H9 (cell line): ENCODE data around the gene OR10P1. TPM values are rescaled to one million over a fixed set of nuclear protein-coding genes. Genes with fewer than 3 reads are reported as not detected.

ENCODE experiments used
- DNase-seq: peaks from one replicate; pipeline ENCODE4 v3.0.0-alpha.2; 2017
- H2AFZ ChIP-seq: one replicate; pipeline ENCODE4 v1.6.1; 2013; ENCODE audit warnings: mild to moderate bottlenecking, low read length, control low read depth, moderate library complexity
- H2AK5ac ChIP-seq: 2 replicates; pipeline ENCODE4 v1.6.1; 2013; ENCODE audit warnings: low read length, control low read depth, mixed read lengths; ENCODE audit not compliant: insufficient read length
- H2BK120ac ChIP-seq: one replicate; pipeline ENCODE4 v1.6.1; 2013; ENCODE audit warnings: low read depth, mild to moderate bottlenecking, low read length, control low read depth, inconsistent platforms; ENCODE audit not compliant: poor library complexity, severe bottlenecking
- H2BK12ac ChIP-seq: 2 replicates; pipeline ENCODE4 v1.6.1; 2013; ENCODE audit warnings: low read length, control low read depth, mixed read lengths, low read depth; ENCODE audit not compliant: insufficient read length
- H2BK15ac ChIP-seq: 2 replicates; pipeline ENCODE4 v1.6.1; 2013; ENCODE audit warnings: low read depth, low read length, control low read depth
- H2BK20ac ChIP-seq: one replicate; pipeline ENCODE4 v1.6.1; 2013; ENCODE audit warnings: low read depth, mild to moderate bottlenecking, low read length, control low read depth, inconsistent platforms; ENCODE audit not compliant: poor library complexity, severe bottlenecking
- H2BK5ac ChIP-seq: 2 replicates; pipeline ENCODE4 v1.6.1; 2013; ENCODE audit warnings: low read length, control low read depth, mixed read lengths; ENCODE audit not compliant: insufficient read length
- H3K14ac ChIP-seq: 2 replicates; pipeline ENCODE4 v1.6.1; 2013; ENCODE audit warnings: low read length, control low read depth; ENCODE audit not compliant: insufficient read depth
- H3K18ac ChIP-seq: 2 replicates; pipeline ENCODE4 v1.6.1; 2013; ENCODE audit warnings: low read depth, mild to moderate bottlenecking, mixed read lengths, low read length, control low read depth; ENCODE audit not compliant: insufficient read length
- H3K23ac ChIP-seq: 2 replicates; pipeline ENCODE4 v1.6.1; 2013; ENCODE audit warnings: low read length, control low read depth, mixed read lengths, low read depth; ENCODE audit not compliant: insufficient read length
- H3K23me2 ChIP-seq: 2 replicates; pipeline ENCODE4 v1.6.1; 2013; ENCODE audit warnings: low read depth, mild to moderate bottlenecking, mixed read lengths, low read length, control low read depth; ENCODE audit not compliant: insufficient read length, poor library complexity, severe bottlenecking
- H3K27ac ChIP-seq: 2 replicates; pipeline ENCODE4 v1.5.1; 2013; ENCODE audit warnings: low read length, control low read depth, mixed read lengths, low read depth; ENCODE audit not compliant: insufficient read length
- H3K27me3 ChIP-seq: 2 replicates; pipeline ENCODE4 v1.6.1; 2013; ENCODE audit warnings: low read length, control low read depth, inconsistent platforms; ENCODE audit not compliant: insufficient read depth
- H3K4ac ChIP-seq: 2 replicates; pipeline ENCODE4 v1.6.1; 2013; ENCODE audit warnings: low read depth, mild to moderate bottlenecking, control low read depth, inconsistent platforms, low read length, moderate library complexity
- H3K4me1 ChIP-seq: 2 replicates; pipeline ENCODE4 v1.6.1; 2013; ENCODE audit warnings: low read length, control low read depth, inconsistent platforms; ENCODE audit not compliant: insufficient read depth
- H3K4me2 ChIP-seq: 2 replicates; pipeline ENCODE4 v1.6.1; 2013; ENCODE audit warnings: low read length, control low read depth, mixed read lengths; ENCODE audit not compliant: insufficient read length, insufficient read depth
- H3K56ac ChIP-seq: 2 replicates; pipeline ENCODE4 v1.6.1; 2013; ENCODE audit warnings: low read depth, mild to moderate bottlenecking, mixed read lengths, low read length, control low read depth; ENCODE audit not compliant: insufficient read length
- H3K79me1 ChIP-seq: 2 replicates; pipeline ENCODE4 v1.6.1; 2013; ENCODE audit warnings: low read depth, mild to moderate bottlenecking, moderate library complexity, low read length, control low read depth, inconsistent platforms; ENCODE audit not compliant: insufficient read depth, poor library complexity, severe bottlenecking
- H3K79me2 ChIP-seq: 2 replicates; pipeline ENCODE4 v1.6.1; 2013; ENCODE audit warnings: low read length, control low read depth, inconsistent platforms; ENCODE audit not compliant: insufficient read depth
- H3K9ac ChIP-seq: 2 replicates; pipeline ENCODE4 v1.6.1; 2013; ENCODE audit warnings: low read length, control low read depth, mixed read lengths; ENCODE audit not compliant: insufficient read length; ENCODE audit errors: extremely low read depth
- H3K9me3 ChIP-seq: one replicate; pipeline ENCODE4 v1.6.1; 2013; ENCODE audit warnings: low read depth, low read length, inconsistent platforms; ENCODE audit not compliant: control insufficient read depth
- H3T11ph ChIP-seq: one replicate; pipeline ENCODE4 v1.6.1; 2013; ENCODE audit warnings: mild to moderate bottlenecking, low read length, control low read depth, inconsistent platforms
- H4K20me1 ChIP-seq: one replicate; pipeline ENCODE4 v1.6.1; 2013; ENCODE audit not compliant: control insufficient read depth, insufficient read length, insufficient read depth
- H4K5ac ChIP-seq: 2 replicates; pipeline ENCODE4 v1.6.1; 2013; ENCODE audit warnings: low read depth, mild to moderate bottlenecking, mixed read lengths, low read length, control low read depth; ENCODE audit not compliant: insufficient read length
- H4K8ac ChIP-seq: replicated peaks from 2 replicates; pipeline ENCODE4 v1.6.1; 2013; ENCODE audit warnings: low read length, control low read depth, mixed read lengths, low read depth; ENCODE audit not compliant: insufficient read length
- H4K91ac ChIP-seq: 2 replicates; pipeline ENCODE4 v1.6.1; 2013; ENCODE audit warnings: low read depth, mild to moderate bottlenecking, moderate library complexity, mixed read lengths, low read length, control low read depth; ENCODE audit not compliant: insufficient read length
- H3K27ac Mint-ChIP-seq, 3 experiments: 2 replicates in 2 of 3; 3 replicates in 1 of 3; pipeline ENCODE4 v1.8.0; 2020 to 2021; ENCODE audit warnings: mixed read lengths in 3 of 3, mild to moderate bottlenecking in 1 of 3, moderate library complexity in 1 of 3
- H3K27me3 Mint-ChIP-seq: 2 replicates; pipeline ENCODE4 v1.8.0; 2021; ENCODE audit warnings: low read depth, mild to moderate bottlenecking, moderate library complexity, mixed read lengths
- H3K36me3 Mint-ChIP-seq, 3 experiments: 2 replicates in 2 of 3; 3 replicates in 1 of 3; pipeline ENCODE4 v1.8.0; 2020 to 2021; ENCODE audit warnings: low read depth in 3 of 3, mixed read lengths in 3 of 3; ENCODE audit not compliant: insufficient read depth in 1 of 3
- H3K4me1 Mint-ChIP-seq, 2 experiments: 2 replicates each; pipeline ENCODE4 v1.8.0; 2020; ENCODE audit warnings: mixed read lengths in 2 of 2
- H3K4me3 Mint-ChIP-seq, 2 experiments: 2 replicates in 1 of 2; 3 replicates in 1 of 2; pipeline ENCODE4 v1.8.0; 2020 to 2021; ENCODE audit warnings: mild to moderate bottlenecking in 2 of 2, mixed read lengths in 2 of 2, moderate library complexity in 1 of 2
- H3K9me3 Mint-ChIP-seq, 2 experiments: 2 replicates in 1 of 2; 3 replicates in 1 of 2; pipeline ENCODE4 v1.8.0; 2020; ENCODE audit warnings: mild to moderate bottlenecking in 2 of 2, mixed read lengths in 2 of 2, moderate library complexity in 1 of 2
- CTCF ChIP-seq: fragments of 200-600 bp; sonication (generic); conservative IDR thresholded peaks from 3 replicates; pipeline ENCODE4 v1.8.0; 2021; ENCODE audit warnings: antibody characterized with exemption, mild to moderate bottlenecking
- WGBS: extraction: QIAGEN DNeasy Blood & Tissue Kit; methylation state at CpG from one replicate; pipeline ENCODE4 v1.1.7; 2013; ENCODE audit warnings: missing lambda C conversion rate, low lambda C conversion rate, mixed read lengths; ENCODE audit not compliant: insufficient read length; ENCODE audit errors: extremely low coverage; 5-methylcytosine and 5-hydroxymethylcytosine counted together
- total RNA-seq: library from RNA; stranded (reverse); gene quantifications from 2 replicates; pipeline ENCODE4 v1.2.1, GENCODE V29; 2021

Gene OR10P1
- total RNA-seq, 1 experiment from 2014 or later, result not detected

GRCh38 chr12:55682087-55682796 lies 45.5 kb downstream of the OR10P1 start:
- peak overlapping the region; percentile 64 to 70; a peak in 4 of 5 replicates for H3K4me3 Mint-ChIP-seq

More at GRCh38 chr12:55682087-55682796, 45.5 kb downstream of the OR10P1 start:
- Histone ChIP-seq H2BK20ac (no peak overlapping the region), H2BK12ac (no peak overlapping the region), H2BK15ac (no peak overlapping the region), H3T11ph (no peak overlapping the region), H2AFZ (no peak overlapping the region), H2BK5ac (no peak overlapping the region), H3K79me1 (no peaks in the 10 kb centered on the region), H3K79me2 (no peaks in the 10 kb centered on the region), H3K18ac (no peak overlapping the region), H3K23me2 (no peaks in the 10 kb centered on the region), H3K14ac (no peak overlapping the region), H4K20me1 (no peaks in the 10 kb centered on the region), H2BK120ac (no peak overlapping the region), H3K56ac (no peak overlapping the region), H4K5ac (no peak overlapping the region), H4K91ac (no peak overlapping the region), H3K4me1 (no peaks in the 10 kb centered on the region), H3K23ac (no peak overlapping the region), H2AK5ac (no peak overlapping the region), H3K9ac (no peak overlapping the region), H4K8ac (no peak overlapping the region), H3K9me3 (no peaks in the 10 kb centered on the region), H3K27ac (no peak overlapping the region), H3K27me3 (no peaks in the 10 kb centered on the region), H3K4ac (no peak overlapping the region), H3K4me2 (no peak overlapping the region)
- Mint-ChIP-seq H3K4me1 (peaks cover 20 to 21% of the 10 kb centered on the region in 2 experiments), H3K27me3 (peaks cover 1% of the 10 kb centered on the region; the same call in 1 of the 2 replicates), H3K27ac (0 out of 7 replicates have a peak overlapping the region, but pooled peaks of 1 of the 3 experiments have one; percentile 96), H3K9me3 (no peaks in the 10 kb centered on the region), H3K36me3 (peaks cover 5 to 25% (median 14%) of the 10 kb centered on the region in 3 experiments; a peak in 5 of 7 replicates)
- no peak for TF ChIP-seq CTCF
- no CpG with 5 or more reads among the region's 13 CpGs for WGBS
- DNase-seq, result no peak
